Endothelial cell (in vitro differentiated cells): ENCODE results near the gene HS3ST1. TPM values are rescaled to one million over a fixed set of nuclear protein-coding genes. Genes with fewer than 3 reads are reported as not detected.

Experiments used
- DNase-seq: peaks from one replicate; pipeline ENCODE4 v3.0.0; 2021; ENCODE audit warnings: low spot score
- H3K27ac Mint-ChIP-seq: one replicate; pipeline ENCODE4 v1.8.0; 2021; ENCODE audit warnings: mixed read lengths, inconsistent platforms; ENCODE audit not compliant: unreplicated experiment
- H3K27me3 Mint-ChIP-seq: one replicate; pipeline ENCODE4 v1.8.0; 2021; ENCODE audit warnings: mild to moderate bottlenecking, moderate library complexity, mixed read lengths, inconsistent platforms; ENCODE audit not compliant: unreplicated experiment
- H3K36me3 Mint-ChIP-seq: one replicate; pipeline ENCODE4 v1.8.0; 2021; ENCODE audit warnings: mild to moderate bottlenecking, low read depth, mixed read lengths, inconsistent platforms; ENCODE audit not compliant: unreplicated experiment
- H3K4me1 Mint-ChIP-seq: one replicate; pipeline ENCODE4 v1.8.0; 2021; ENCODE audit warnings: mild to moderate bottlenecking, mixed read lengths, inconsistent platforms; ENCODE audit not compliant: unreplicated experiment
- H3K4me3 Mint-ChIP-seq: one replicate; pipeline ENCODE4 v1.8.0; 2021; ENCODE audit warnings: mild to moderate bottlenecking, mixed read lengths, inconsistent platforms; ENCODE audit not compliant: unreplicated experiment
- H3K9me3 Mint-ChIP-seq: one replicate; pipeline ENCODE4 v1.8.0; 2021; ENCODE audit warnings: mixed read lengths, inconsistent platforms; ENCODE audit not compliant: unreplicated experiment
- CTCF ChIP-seq: fragments of 200-600 bp; sonication (generic); IDR thresholded peaks from one replicate; pipeline ENCODE4 v1.5.0; 2021; ENCODE audit warnings: antibody characterized with exemption; ENCODE audit not compliant: unreplicated experiment
- total RNA-seq: library from RNA; stranded (reverse); fragmentation: NEBNext Ultra II Directional; extraction: Animal tissue kit (Norgen Biotek cat#: 25700); gene quantifications from one replicate; pipeline ENCODE4 v1.2.1, GENCODE V29; 2021; ENCODE audit not compliant: unreplicated experiment

HS3ST1 gene
- total RNA-seq, 1 donor from 2014 or later: 0.44 TPM

- Mint-ChIP-seq H3K36me3 (no peaks in the 10 kb centered on the region), H3K27me3 (peaks cover 11% of the 10 kb centered on the region), H3K9me3 (no peaks in the 10 kb centered on the region), H3K27ac (no peak overlapping the region), H3K4me3 (no peak overlapping the region), H3K4me1 (peaks cover 18% of the 10 kb centered on the region)
- TF ChIP-seq CTCF: no peak
- DNase-seq: no peak
Observed at GRCh38 chr4:11424856-11425255, 3.8 kb downstream of the HS3ST1 start.

- Mint-ChIP-seq H3K27ac (no peak overlapping the region), H3K36me3 (no peaks in the 10 kb centered on the region), H3K9me3 (no peaks in the 10 kb centered on the region), H3K4me1 (peaks cover 18% of the 10 kb centered on the region), H3K27me3 (peaks cover 11% of the 10 kb centered on the region), H3K4me3 (no peak overlapping the region)
- DNase-seq: peak; percentile 53
- peak; percentile 71 for TF ChIP-seq CTCF
Observed at GRCh38 chr4:11424000-11424399, 4.7 kb downstream of the HS3ST1 start.

GRCh38 chr4:11423465-11423864 lies 5.2 kb downstream of the HS3ST1 start:
- H3K36me3 Mint-ChIP-seq: no peaks in the 10 kb centered on the region
- no peak for DNase-seq
- no peak for TF ChIP-seq CTCF
- no peak overlapping the region for H3K27ac Mint-ChIP-seq
- H3K27me3 Mint-ChIP-seq: peaks cover 11% of the 10 kb centered on the region
- H3K4me3 Mint-ChIP-seq: no peak overlapping the region
- H3K9me3 Mint-ChIP-seq: no peaks in the 10 kb centered on the region
- peaks cover 18% of the 10 kb centered on the region for H3K4me1 Mint-ChIP-seq

- peaks cover 3% of the 10 kb centered on the region for H3K4me1 Mint-ChIP-seq
- H3K27ac Mint-ChIP-seq: no peak overlapping the region
- no peak for DNase-seq
- TF ChIP-seq CTCF: no peak
- no peaks in the 10 kb centered on the region for H3K36me3 Mint-ChIP-seq
- no peaks in the 10 kb centered on the region for H3K27me3 Mint-ChIP-seq
- H3K4me3 Mint-ChIP-seq: no peak overlapping the region
- H3K9me3 Mint-ChIP-seq: no peaks in the 10 kb centered on the region
Observed at GRCh38 chr4:11421116-11421515, 7.6 kb downstream of the HS3ST1 start.

- H3K27me3 Mint-ChIP-seq: no peaks in the 10 kb centered on the region
- H3K36me3 Mint-ChIP-seq: no peaks in the 10 kb centered on the region
- peaks cover 3% of the 10 kb centered on the region for H3K4me1 Mint-ChIP-seq
- no peak for TF ChIP-seq CTCF
- no peak for DNase-seq
- H3K27ac Mint-ChIP-seq: no peak overlapping the region
- H3K4me3 Mint-ChIP-seq: no peak overlapping the region
- no peaks in the 10 kb centered on the region for H3K9me3 Mint-ChIP-seq
Observed at GRCh38 chr4:11420327-11420726, 8.4 kb downstream of the HS3ST1 start.
